PFSK-1 (cell line): ENCODE results near the gene FRMD3.

Experiments used
- FOXP2 ChIP-seq: optimal IDR thresholded peaks from 2 replicates; pipeline ENCODE3; 2011; ENCODE audit warnings: borderline replicate concordance, control low read depth, inconsistent platforms; ENCODE audit not compliant: insufficient read depth; ENCODE audit errors: extremely low read length, extremely low read depth
- POLR2AphosphoS5 ChIP-seq: IDR thresholded peaks from 2 replicates; pipeline ENCODE4 v1.6.1; 2012; ENCODE audit warnings: low read depth, mild to moderate bottlenecking, control low read depth, low read length, moderate library complexity
- SIN3A ChIP-seq: IDR thresholded peaks from 2 replicates; pipeline ENCODE4 v1.6.1; 2012; ENCODE audit warnings: mild to moderate bottlenecking, low read length, moderate library complexity, borderline replicate concordance; ENCODE audit not compliant: insufficient read depth
- TAF1 ChIP-seq: IDR thresholded peaks from 2 replicates; pipeline ENCODE4 v1.6.1; 2012; ENCODE audit warnings: low read length, control low read depth, borderline replicate concordance; ENCODE audit not compliant: insufficient read depth
- TF ChIP-seq, protein P1 (sequence below), 2 experiments: IDR thresholded peaks; 2 replicates each; pipeline versions ENCODE4 v1.6.1 to v1.8.0; 2011 to 2012; ENCODE audit warnings: low read depth in 2 of 2, low read length in 2 of 2, control low read depth in 1 of 2, inconsistent platforms in 1 of 2, mild to moderate bottlenecking in 1 of 2, moderate library complexity in 1 of 2; ENCODE audit not compliant: insufficient read depth in 1 of 2

The FRMD3 gene

DNA sequence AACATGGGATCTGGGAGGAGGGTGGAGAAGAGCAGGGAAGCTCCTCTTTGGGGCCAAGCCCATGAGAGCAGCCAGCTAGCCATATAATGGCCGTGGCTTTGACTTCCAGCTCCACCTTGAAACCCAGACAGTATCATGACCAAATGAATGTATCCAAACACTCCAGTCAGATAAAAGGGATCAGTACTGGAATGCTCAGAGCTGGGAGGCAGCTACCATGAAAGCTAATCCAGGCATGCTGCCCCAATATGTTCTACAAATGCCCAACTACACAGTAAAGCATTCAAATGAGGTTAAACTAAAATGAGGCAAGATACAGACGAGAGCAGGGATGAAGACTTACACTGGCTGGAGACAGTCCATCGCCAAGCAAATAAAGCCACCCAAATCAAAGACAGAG, 69.4 kb downstream of the FRMD3 start:
- TF ChIP-seq SIN3A (no peak), TAF1 (no peak), POLR2AphosphoS5 (no peak), FOXP2 (no peak)
- TF ChIP-seq, protein P1, sequence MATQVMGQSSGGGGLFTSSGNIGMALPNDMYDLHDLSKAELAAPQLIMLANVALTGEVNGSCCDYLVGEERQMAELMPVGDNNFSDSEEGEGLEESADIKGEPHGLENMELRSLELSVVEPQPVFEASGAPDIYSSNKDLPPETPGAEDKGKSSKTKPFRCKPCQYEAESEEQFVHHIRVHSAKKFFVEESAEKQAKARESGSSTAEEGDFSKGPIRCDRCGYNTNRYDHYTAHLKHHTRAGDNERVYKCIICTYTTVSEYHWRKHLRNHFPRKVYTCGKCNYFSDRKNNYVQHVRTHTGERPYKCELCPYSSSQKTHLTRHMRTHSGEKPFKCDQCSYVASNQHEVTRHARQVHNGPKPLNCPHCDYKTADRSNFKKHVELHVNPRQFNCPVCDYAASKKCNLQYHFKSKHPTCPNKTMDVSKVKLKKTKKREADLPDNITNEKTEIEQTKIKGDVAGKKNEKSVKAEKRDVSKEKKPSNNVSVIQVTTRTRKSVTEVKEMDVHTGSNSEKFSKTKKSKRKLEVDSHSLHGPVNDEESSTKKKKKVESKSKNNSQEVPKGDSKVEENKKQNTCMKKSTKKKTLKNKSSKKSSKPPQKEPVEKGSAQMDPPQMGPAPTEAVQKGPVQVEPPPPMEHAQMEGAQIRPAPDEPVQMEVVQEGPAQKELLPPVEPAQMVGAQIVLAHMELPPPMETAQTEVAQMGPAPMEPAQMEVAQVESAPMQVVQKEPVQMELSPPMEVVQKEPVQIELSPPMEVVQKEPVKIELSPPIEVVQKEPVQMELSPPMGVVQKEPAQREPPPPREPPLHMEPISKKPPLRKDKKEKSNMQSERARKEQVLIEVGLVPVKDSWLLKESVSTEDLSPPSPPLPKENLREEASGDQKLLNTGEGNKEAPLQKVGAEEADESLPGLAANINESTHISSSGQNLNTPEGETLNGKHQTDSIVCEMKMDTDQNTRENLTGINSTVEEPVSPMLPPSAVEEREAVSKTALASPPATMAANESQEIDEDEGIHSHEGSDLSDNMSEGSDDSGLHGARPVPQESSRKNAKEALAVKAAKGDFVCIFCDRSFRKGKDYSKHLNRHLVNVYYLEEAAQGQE (IDR thresholded peaks at IDR 0.05; ENCODE audit: insufficient read depth in 1 of 2, low read depth in 2 of 2, low read length in 2 of 2), result no peak

DNA sequence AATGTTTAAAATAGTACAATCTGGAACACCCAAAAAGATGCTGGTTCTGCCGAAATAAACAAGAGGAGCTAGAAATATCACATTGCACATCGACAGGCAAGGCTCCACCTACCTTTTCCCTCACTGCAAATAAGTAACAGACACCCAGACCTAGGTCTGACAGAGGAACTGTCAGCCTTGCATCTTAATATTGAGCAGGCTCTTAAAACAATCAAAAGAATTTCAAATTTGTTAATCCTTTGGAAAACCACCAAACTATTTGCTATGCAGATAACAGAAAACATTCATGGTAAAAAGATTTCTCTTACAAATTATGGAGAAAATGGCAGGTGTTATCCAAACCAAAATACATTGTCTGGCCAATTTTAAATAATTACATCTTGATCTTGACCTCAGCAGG, 71.3 kb downstream of the FRMD3 start:
- TF ChIP-seq, protein P1 (IDR thresholded peaks at IDR 0.05; ENCODE audit: insufficient read depth in 1 of 2, low read depth in 2 of 2, low read length in 2 of 2), result no peak

- TF ChIP-seq, protein P1 (IDR thresholded peaks at IDR 0.05; ENCODE audit: insufficient read depth in 1 of 2, low read depth in 2 of 2, low read length in 2 of 2), result no peak
- no peak for TF ChIP-seq TAF1
- no peak for TF ChIP-seq FOXP2
- TF ChIP-seq POLR2AphosphoS5, result no peak
- TF ChIP-seq SIN3A, result no peak
Measured at GRCh38 chr9:83466351-83466750, 71.8 kb downstream of the FRMD3 start.

DNA sequence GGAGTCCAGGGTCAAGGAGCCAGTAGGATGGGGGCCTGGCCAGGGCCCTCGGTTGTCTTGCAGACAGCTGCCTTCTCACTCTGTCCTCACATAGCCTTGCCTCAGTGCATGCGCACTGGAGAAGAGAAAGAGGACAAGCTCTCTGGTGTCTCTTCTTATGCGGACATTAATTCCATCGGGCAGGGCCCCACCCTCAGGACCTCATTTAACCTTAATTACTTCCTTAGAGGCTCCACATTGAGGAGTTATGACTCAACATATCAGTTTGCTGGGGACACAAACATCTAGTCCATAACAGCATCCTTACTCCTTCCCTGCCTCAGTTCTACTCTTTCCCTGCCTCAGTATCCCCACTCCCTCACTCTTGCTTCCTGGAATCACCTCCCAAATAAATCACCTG, 78.4 kb downstream of the FRMD3 start:
- TF ChIP-seq SIN3A (no peak), TAF1 (no peak), FOXP2 (no peak), POLR2AphosphoS5 (no peak)
- TF ChIP-seq, protein P1 (IDR thresholded peaks at IDR 0.05; ENCODE audit: insufficient read depth in 1 of 2, low read depth in 2 of 2, low read length in 2 of 2), result no peak

DNA sequence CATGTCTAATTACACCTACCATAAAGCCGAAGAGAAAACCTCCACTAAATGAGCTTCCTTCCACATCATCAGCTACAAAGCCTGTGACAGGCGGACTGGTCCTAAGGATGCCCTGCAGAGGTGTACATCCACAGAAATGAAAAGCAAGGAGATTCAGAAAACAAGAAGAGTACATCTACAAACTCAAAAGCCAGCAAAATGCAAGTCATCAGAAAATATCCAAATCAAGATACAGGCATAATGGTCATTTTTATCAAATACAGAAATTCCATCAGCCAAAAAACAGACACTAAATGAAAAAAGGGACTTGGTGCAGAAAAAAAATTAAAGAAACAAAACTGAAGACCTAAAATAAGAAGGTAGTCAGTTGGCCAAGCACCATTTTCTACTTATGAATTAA, 79.7 kb downstream of the FRMD3 start:
- TF ChIP-seq FOXP2, result no peak
- TF ChIP-seq TAF1, result no peak
- no peak for TF ChIP-seq SIN3A
- TF ChIP-seq, protein P1 (IDR thresholded peaks at IDR 0.05; ENCODE audit: insufficient read depth in 1 of 2, low read depth in 2 of 2, low read length in 2 of 2), result no peak
- no peak for TF ChIP-seq POLR2AphosphoS5
